ENCODE results near the gene MBIP.

GRCh38 chr14:36333119-36333518 is 12.7 kb upstream of the MBIP start:
- no peak for TF ChIP-seq CTCF (IDR thresholded peaks at IDR 0.05; ENCODE audit: insufficient read depth, low read length)
- no peak for TF ChIP-seq POLR2AphosphoS5 (IDR thresholded peaks at IDR 0.05; ENCODE audit: low read depth)
- TF ChIP-seq GABPA (IDR thresholded peaks at IDR 0.05; ENCODE audit: low read depth), result no peak
- TF ChIP-seq REST (IDR thresholded peaks at IDR 0.05; ENCODE audit: insufficient replicate concordance, low read depth), result no peak
- TF ChIP-seq SPI1 (IDR thresholded peaks at IDR 0.05; ENCODE audit: borderline replicate concordance, low read depth), result no peak
